Panc1 (cell line): ENCODE data around the gene ZBTB46. TPM values are rescaled to one million over a fixed set of nuclear protein-coding genes. Genes with fewer than 3 reads are reported as not detected.

ENCODE experiments used
- ATAC-seq: fragments of 200-7000 bp; cut with Tn5 transposase; 2 replicates; pipeline ENCODE4 v1.9.1; 2020; ENCODE audit warnings: mild to moderate bottlenecking, moderate library complexity
- BruUV-seq: library from RNA; stranded (reverse); fragments of 400-500 nt; replicated peaks from 2 replicates; lab custom pipeline; 2021; lab: Mats Ljungman, UMichigan
- CTCF ChIA-PET: fragments of 300-600 bp; sonication (Branson Sonifier 250); formaldehyde crosslinking; loops from one replicate; lab custom pipeline; 2022; ENCODE audit warnings: antibody characterized with exemption; lab: Charles Lee
- POLR2A ChIA-PET: fragments of 300-600 bp; sonication (Branson Sonifier 250); formaldehyde crosslinking; loops from one replicate; lab custom pipeline; 2022; ENCODE audit warnings: antibody characterized with exemption; lab: Charles Lee
- DNase-seq: peaks from one replicate; pipeline ENCODE4 v3.0.0-alpha.2; 2010; ENCODE audit warnings: low read depth, low spot score
- H3K27ac ChIP-seq: 2 replicates; pipeline ENCODE4 v1.5.1; 2011; ENCODE audit warnings: mild to moderate bottlenecking, low read length, inconsistent platforms
- H3K27me3 ChIP-seq: fragments of 200-500 bp; sonication (Bioruptor generic); 2 replicates; pipeline ENCODE4 v1.6.0; 2014; ENCODE audit warnings: low read length, inconsistent platforms; ENCODE audit not compliant: control insufficient read depth, insufficient read depth
- H3K36me3 ChIP-seq: fragments of 200-500 bp; sonication (Bioruptor generic); 2 replicates; pipeline ENCODE4 v1.5.1; 2014; ENCODE audit warnings: inconsistent platforms, mild to moderate bottlenecking, low read length, moderate library complexity; ENCODE audit not compliant: control insufficient read depth, insufficient read depth
- H3K4me1 ChIP-seq: 2 replicates; pipeline ENCODE4 v1.5.1; 2011; ENCODE audit warnings: inconsistent platforms, mild to moderate bottlenecking, low read length, moderate library complexity; ENCODE audit not compliant: control insufficient read depth, insufficient read depth
- H3K4me3 ChIP-seq, 2 experiments: 2 replicates each; pipeline ENCODE4 v1.5.1; 2011 to 2012; ENCODE audit warnings: low read depth in 2 of 2, low read length in 2 of 2, mild to moderate bottlenecking in 2 of 2, inconsistent platforms in 1 of 2, moderate library complexity in 1 of 2
- H3K9me3 ChIP-seq: fragments of 200-500 bp; sonication (Bioruptor generic); 2 replicates; pipeline ENCODE4 v1.5.1; 2014; ENCODE audit warnings: low read depth, mild to moderate bottlenecking, inconsistent platforms, low read length, moderate library complexity; ENCODE audit not compliant: control insufficient read depth, insufficient read depth
- CTCF ChIP-seq: fragments of 450-650 bp; IDR thresholded peaks from 2 replicates; pipeline ENCODE4 v1.5.1; 2017; ENCODE audit warnings: mild to moderate bottlenecking
- POLR2AphosphoS5 ChIP-seq: IDR thresholded peaks from 2 replicates; pipeline ENCODE4 v1.6.1; 2012; ENCODE audit warnings: mild to moderate bottlenecking, low read depth, low read length, moderate library complexity
- SIN3A ChIP-seq: IDR thresholded peaks from 2 replicates; pipeline ENCODE4 v1.6.1; 2012; ENCODE audit warnings: low read depth, mild to moderate bottlenecking, low read length, moderate library complexity, borderline replicate concordance; ENCODE audit not compliant: insufficient read depth
- TCF7L2 ChIP-seq: IDR thresholded peaks from 2 replicates; pipeline ENCODE4 v1.6.1; 2011; ENCODE audit warnings: mild to moderate bottlenecking, low read depth, low read length, inconsistent platforms
- in situ Hi-C: cut with HindIII; loops from 2 replicates; pipeline ENCODE4 v1.10.0; 2016; ENCODE audit warnings: low sequenced_read_pairs, low pct_unique_long_range_greater_than_20kb
- intact Hi-C: fragments of 100-400 bp; cut with micrococcal nuclease; formaldehyde crosslinking; loops from one replicate; pipeline ENCODE4 v1.10.0; 2022; ENCODE audit not compliant: unreplicated experiment
- total RNA-seq: library from RNA; stranded (reverse); gene quantifications from one replicate; pipeline ENCODE4 v1.2.1, GENCODE V29; 2021; ENCODE audit not compliant: unreplicated experiment
- TF ChIP-seq, protein P1 (sequence below), 2 experiments: IDR thresholded peaks; 2 replicates each; pipeline ENCODE4 v1.6.1; 2011 to 2012; ENCODE audit warnings: low read depth in 2 of 2, control low read depth in 1 of 2, low read length in 1 of 2, mild to moderate bottlenecking in 1 of 2, moderate library complexity in 1 of 2; ENCODE audit not compliant: insufficient read depth in 1 of 2

Gene ZBTB46
- total RNA-seq, 1 experiment from 2014 or later, result 15.2 TPM

- no peak overlapping the region for H3K27ac ChIP-seq
- in situ Hi-C loops, result no loop called here
- no peaks in the 10 kb centered on the region for H3K9me3 ChIP-seq
- ChIA-PET POLR2A (no interaction called here), CTCF (no interaction called here)
- H3K36me3 ChIP-seq, result no peaks in the 10 kb centered on the region; the same call in 1 of the 2 replicates
- H3K4me1 ChIP-seq, result peaks cover 3% of the 10 kb centered on the region
- ATAC-seq, result peak; percentile 39; the same call in 1 of the 2 replicates
- intact Hi-C loops, result no loop called here
- DNase-seq, result no peak
- H3K27me3 ChIP-seq, result no peaks in the 10 kb centered on the region
- no TSS peak for BruUV-seq
- TF ChIP-seq POLR2AphosphoS5 (no peak), TCF7L2 (no peak), CTCF (no peak), SIN3A (no peak)
- TF ChIP-seq, protein P1, sequence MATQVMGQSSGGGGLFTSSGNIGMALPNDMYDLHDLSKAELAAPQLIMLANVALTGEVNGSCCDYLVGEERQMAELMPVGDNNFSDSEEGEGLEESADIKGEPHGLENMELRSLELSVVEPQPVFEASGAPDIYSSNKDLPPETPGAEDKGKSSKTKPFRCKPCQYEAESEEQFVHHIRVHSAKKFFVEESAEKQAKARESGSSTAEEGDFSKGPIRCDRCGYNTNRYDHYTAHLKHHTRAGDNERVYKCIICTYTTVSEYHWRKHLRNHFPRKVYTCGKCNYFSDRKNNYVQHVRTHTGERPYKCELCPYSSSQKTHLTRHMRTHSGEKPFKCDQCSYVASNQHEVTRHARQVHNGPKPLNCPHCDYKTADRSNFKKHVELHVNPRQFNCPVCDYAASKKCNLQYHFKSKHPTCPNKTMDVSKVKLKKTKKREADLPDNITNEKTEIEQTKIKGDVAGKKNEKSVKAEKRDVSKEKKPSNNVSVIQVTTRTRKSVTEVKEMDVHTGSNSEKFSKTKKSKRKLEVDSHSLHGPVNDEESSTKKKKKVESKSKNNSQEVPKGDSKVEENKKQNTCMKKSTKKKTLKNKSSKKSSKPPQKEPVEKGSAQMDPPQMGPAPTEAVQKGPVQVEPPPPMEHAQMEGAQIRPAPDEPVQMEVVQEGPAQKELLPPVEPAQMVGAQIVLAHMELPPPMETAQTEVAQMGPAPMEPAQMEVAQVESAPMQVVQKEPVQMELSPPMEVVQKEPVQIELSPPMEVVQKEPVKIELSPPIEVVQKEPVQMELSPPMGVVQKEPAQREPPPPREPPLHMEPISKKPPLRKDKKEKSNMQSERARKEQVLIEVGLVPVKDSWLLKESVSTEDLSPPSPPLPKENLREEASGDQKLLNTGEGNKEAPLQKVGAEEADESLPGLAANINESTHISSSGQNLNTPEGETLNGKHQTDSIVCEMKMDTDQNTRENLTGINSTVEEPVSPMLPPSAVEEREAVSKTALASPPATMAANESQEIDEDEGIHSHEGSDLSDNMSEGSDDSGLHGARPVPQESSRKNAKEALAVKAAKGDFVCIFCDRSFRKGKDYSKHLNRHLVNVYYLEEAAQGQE (IDR thresholded peaks at IDR 0.05; ENCODE audit: insufficient read depth in 1 of 2, low read depth in 2 of 2, low read length in 1 of 2), result no peak
- H3K4me3 ChIP-seq, result no peak overlapping the region
Measured at GRCh38 chr20:63748070-63748933, 82.8 kb downstream of the ZBTB46 start.

DNA sequence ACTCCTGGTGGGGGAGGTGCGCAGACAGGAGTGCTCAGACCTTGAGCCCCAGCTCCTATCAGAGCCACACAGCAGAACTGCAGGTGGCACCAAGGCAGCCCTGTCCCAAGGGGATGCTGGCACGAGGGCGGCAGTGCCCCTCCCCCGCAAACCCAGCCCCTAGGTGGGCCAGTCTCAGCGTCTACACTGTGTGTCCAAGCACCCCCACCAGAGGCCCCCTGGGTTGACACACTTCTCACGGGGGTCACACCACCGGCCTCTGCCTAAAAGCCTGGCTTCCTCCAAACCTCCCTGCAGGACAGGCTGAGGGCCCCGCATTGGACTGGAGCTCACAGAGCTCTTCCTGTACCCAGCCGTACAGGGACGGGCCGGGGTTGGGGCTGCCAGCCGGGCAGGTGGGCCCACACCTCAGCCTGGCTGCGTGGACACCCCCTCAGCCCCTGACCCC is 83.4 kb downstream of the ZBTB46 start:
- Histone ChIP-seq H3K36me3 (no peaks in the 10 kb centered on the region; the same call in 1 of the 2 replicates), H3K4me1 (peaks cover 5% of the 10 kb centered on the region), H3K4me3 (no peak overlapping the region), H3K27me3 (no peaks in the 10 kb centered on the region), H3K27ac (no peak overlapping the region), H3K9me3 (no peaks in the 10 kb centered on the region)
- no TSS peak for BruUV-seq
- ATAC-seq (peak; percentile 35; the same call in 1 of the 2 replicates), DNase-seq (no peak)
- POLR2A ChIA-PET, result no interaction called here
- intact Hi-C loops, result no loop called here
- in situ Hi-C loops, result no loop called here
- TF ChIP-seq POLR2AphosphoS5 (no peak), TCF7L2 (no peak), SIN3A (no peak), CTCF (no peak)
- TF ChIP-seq, protein P1 (IDR thresholded peaks at IDR 0.05; ENCODE audit: insufficient read depth in 1 of 2, low read depth in 2 of 2, low read length in 1 of 2), result no peak
- CTCF ChIA-PET, result no interaction called here
